K562 (cell line): Measurements from ENCODE around the gene SPTBN5. TPM values are rescaled to one million over a fixed set of nuclear protein-coding genes. Genes with fewer than 3 reads are reported as not detected.

ENCODE experiments used
- AFF4 ChIP-seq: sonication (generic); formaldehyde crosslinking; IDR thresholded peaks from 2 replicates; pipeline ENCODE4 v1.8.0; 2023; ENCODE audit warnings: mild to moderate bottlenecking, missing genetic modification reagents
- ARID2 ChIP-seq: fragments of 450-650 bp; IDR thresholded peaks from 2 replicates; pipeline ENCODE4 v1.6.1; 2017; ENCODE audit warnings: antibody characterized with exemption, mild to moderate bottlenecking
- CBFA2T3 ChIP-seq: fragments of 450-650 bp; IDR thresholded peaks from 2 replicates; pipeline ENCODE4 v1.6.1; 2017
- CTCFL ChIP-seq: IDR thresholded peaks from 2 replicates; pipeline ENCODE4 v1.6.1; 2011; ENCODE audit warnings: borderline replicate concordance, low read depth, mild to moderate bottlenecking, moderate library complexity, low read length; ENCODE audit not compliant: insufficient read depth, poor library complexity, severe bottlenecking
- DNMT1 ChIP-seq: fragments of 450-650 bp; IDR thresholded peaks from 2 replicates; pipeline ENCODE4 v1.6.1; 2016; ENCODE audit warnings: antibody characterized with exemption, mild to moderate bottlenecking
- EP400 ChIP-seq: fragments of 450-650 bp; IDR thresholded peaks from 2 replicates; pipeline ENCODE4 v1.6.1; 2017; ENCODE audit warnings: antibody characterized with exemption, mild to moderate bottlenecking, moderate library complexity
- ETV5 ChIP-seq: sonication (generic); formaldehyde crosslinking; IDR thresholded peaks from 2 replicates; pipeline ENCODE4 v1.4.0; 2020; ENCODE audit warnings: low read depth, mild to moderate bottlenecking, missing genetic modification reagents
- EWSR1 ChIP-seq: fragments of 450-650 bp; IDR thresholded peaks from 2 replicates; pipeline ENCODE4 v1.6.1; 2018; ENCODE audit warnings: borderline replicate concordance, mild to moderate bottlenecking, low read depth, moderate library complexity; ENCODE audit not compliant: partially characterized antibody
- KHSRP ChIP-seq: fragments of 450-650 bp; IDR thresholded peaks from 2 replicates; pipeline ENCODE4 v1.6.1; 2017
- MBD1 ChIP-seq: fragments of 250-450 bp; sonication (Bioruptor Pico); IDR thresholded peaks from 2 replicates; pipeline ENCODE4 v1.8.0; 2022; ENCODE audit warnings: inconsistent platforms
- MED1 ChIP-seq: sonication (generic); formaldehyde crosslinking; IDR thresholded peaks from 2 replicates; pipeline ENCODE4 v1.8.1; 2023; ENCODE audit warnings: missing genetic modification reagents, borderline replicate concordance
- PCBP2 ChIP-seq: fragments of 200-400 bp; formaldehyde crosslinking; IDR thresholded peaks from 2 replicates; pipeline ENCODE4 v1.6.1; 2018; ENCODE audit warnings: low read length, low read depth, mild to moderate bottlenecking, moderate library complexity; ENCODE audit not compliant: poor library complexity, severe bottlenecking
- PHB2 ChIP-seq: fragments of 450-650 bp; IDR thresholded peaks from 2 replicates; pipeline ENCODE4 v1.6.1; 2017; ENCODE audit warnings: low read depth
- TAF15 ChIP-seq: fragments of 200-400 bp; formaldehyde crosslinking; IDR thresholded peaks from 2 replicates; pipeline ENCODE4 v1.6.1; 2017; ENCODE audit warnings: mild to moderate bottlenecking, low read depth, low read length, moderate library complexity
- XRCC4 ChIP-seq: IDR thresholded peaks from one replicate; pipeline ENCODE4 v1.6.1; 2011; ENCODE audit not compliant: insufficient read depth, insufficient read length; ENCODE audit errors: extremely low read depth
- ZNF146 ChIP-seq: IDR thresholded peaks from one replicate; pipeline ENCODE4 v1.6.1; 2018; ENCODE audit warnings: missing compliant biosample characterization; ENCODE audit not compliant: unreplicated experiment
- ZNF224 ChIP-seq: sonication (generic); formaldehyde crosslinking; IDR thresholded peaks from 2 replicates; pipeline ENCODE4 v1.8.0; 2022; ENCODE audit warnings: mild to moderate bottlenecking, missing genetic modification reagents
- ZNF24 ChIP-seq: fragments of 450-650 bp; IDR thresholded peaks from 2 replicates; pipeline ENCODE4 v1.6.1; 2016
- ZNF511 ChIP-seq: sonication (generic); formaldehyde crosslinking; IDR thresholded peaks from 2 replicates; pipeline ENCODE4 v1.8.0; 2022; ENCODE audit warnings: mild to moderate bottlenecking, missing genetic modification reagents
- ZNF586 ChIP-seq: fragments of 450-650 bp; formaldehyde crosslinking; conservative IDR thresholded peaks from 2 replicates; pipeline ENCODE4 v1.4.0; 2020; ENCODE audit warnings: mild to moderate bottlenecking, moderate library complexity
- polyA plus RNA-seq, 8 experiments: library from polyadenylated mRNA; depleted of rRNA in 4 of 8; stranded (reverse) in 5 of 8; unstranded in 3 of 8; fragments of >200 nt; fragmentation: Nextera tagmentation in 2 of 8; fragmentation: Illumina TruSeq in 1 of 8; extraction: Ambion mirVana in 2 of 8; extraction: Trizol in 1 of 8; gene quantifications; 2 replicates each; pipeline versions ENCODE4 v1.2.1 to v1.2.3, GENCODE V29; 2011 to 2014; ENCODE audit warnings: inconsistent platforms in 1 of 8, missing spikeins in 1 of 8
- total RNA-seq, 7 experiments: library from RNA; depleted of rRNA in 6 of 7; stranded (reverse); fragments of >200 nt in 6 of 7; fragmentation: Illumina TruSeq in 2 of 7; extraction: Trizol in 2 of 7; gene quantifications; 2 replicates each; pipeline versions ENCODE4 v1.2.1 to v1.2.3, GENCODE V29; 2011 to 2021; ENCODE audit warnings: low replicate concordance in 1 of 7

The SPTBN5 gene
- total and polyA plus RNA-seq, 9 of the 15 experiments (the other 6 are each of a cell fraction or from before 2014, with no cell fraction given) = 0.02 TPM; not detected in 8

- no peak for TF ChIP-seq ARID2
- no peak for TF ChIP-seq MBD1 (CRISPR knock-in tag)
- TF ChIP-seq XRCC4 = no peak
- TF ChIP-seq ZNF224 (CRISPR knock-in tag) = no peak
- TF ChIP-seq ZNF146 (CRISPR knock-in tag) = no peak
- TF ChIP-seq PHB2 = no peak
- no peak for TF ChIP-seq CTCFL
- no peak for TF ChIP-seq DNMT1
- no peak for TF ChIP-seq ZNF24
- no peak for TF ChIP-seq EP400
- TF ChIP-seq CBFA2T3 = 0 out of 2 replicates have a peak, but pooled peaks have one; percentile 37
- TF ChIP-seq ZNF586 (CRISPR knock-in tag) = no peak
- TF ChIP-seq MED1 = no peak
- peak; percentile 46; the same call in 1 of the 2 replicates for TF ChIP-seq ETV5 (CRISPR knock-in tag)
- no peak for TF ChIP-seq ZNF511
- no peak for TF ChIP-seq PCBP2
- no peak for TF ChIP-seq TAF15
- no peak for TF ChIP-seq EWSR1
- no peak for TF ChIP-seq AFF4
- no peak for TF ChIP-seq KHSRP
These were observed 24.0 kb upstream of the SPTBN5 start (continued) for GRCh38 chr15:41917767-41918430.
